ENCODE measurements around the gene UBXN11. TPM values are rescaled to one million over a fixed set of nuclear protein-coding genes. Genes with fewer than 3 reads are reported as not detected.

The UBXN11 gene
- polyA plus RNA-seq, 1 donor from 2014 or later, result 18.5 TPM

DNA sequence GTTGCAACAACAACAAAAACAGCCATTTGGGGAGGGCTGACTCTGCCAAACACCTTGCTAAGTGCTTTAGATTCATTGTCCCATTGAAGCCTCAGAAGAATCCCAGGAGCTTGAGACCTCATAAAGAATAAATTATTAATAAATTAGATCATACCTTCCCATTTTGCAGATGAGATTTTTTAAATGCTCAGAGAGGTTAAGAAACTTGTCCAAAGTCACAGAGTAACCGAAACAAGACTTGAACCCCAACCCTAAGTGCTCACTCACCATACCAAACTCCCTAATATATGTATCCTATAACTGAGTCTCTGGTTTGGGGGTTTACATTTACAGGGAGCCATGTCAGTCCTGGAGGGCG is 43.9 kb upstream of the UBXN11 start:
- Histone ChIP-seq H4K20me1 (ENCODE audit: insufficient read depth) (no peaks in the 10 kb centered on the region), H3F3A (ENCODE audit: insufficient read depth, low read length, poor library complexity, severe bottlenecking) (no peaks in the 10 kb centered on the region), H3K4me3 (ENCODE audit: low read length) (no peak overlapping the region), H2AFZ (ENCODE audit: low read depth, low read length) (no peak overlapping the region), H3K27me3 (ENCODE audit: insufficient read depth, low read depth, low read length) (no peaks in the 10 kb centered on the region), H3K9me2 (ENCODE audit: insufficient read depth, low read length) (no peaks in the 10 kb centered on the region), H3K9me3 (ENCODE audit: low read length) (no peaks in the 10 kb centered on the region), H3K27ac (ENCODE audit: low read length) (no peak overlapping the region), H3K4me2 (ENCODE audit: low read length) (no peak overlapping the region), H3K79me2 (replicated peaks; ENCODE audit: insufficient read depth, low read length) (no peaks in the 10 kb centered on the region), H3K36me3 (ENCODE audit: insufficient read depth, low read length) (no peaks in the 10 kb centered on the region), H3K9ac (ENCODE audit: low read length) (no peak overlapping the region)
- TF ChIP-seq, protein P1, sequence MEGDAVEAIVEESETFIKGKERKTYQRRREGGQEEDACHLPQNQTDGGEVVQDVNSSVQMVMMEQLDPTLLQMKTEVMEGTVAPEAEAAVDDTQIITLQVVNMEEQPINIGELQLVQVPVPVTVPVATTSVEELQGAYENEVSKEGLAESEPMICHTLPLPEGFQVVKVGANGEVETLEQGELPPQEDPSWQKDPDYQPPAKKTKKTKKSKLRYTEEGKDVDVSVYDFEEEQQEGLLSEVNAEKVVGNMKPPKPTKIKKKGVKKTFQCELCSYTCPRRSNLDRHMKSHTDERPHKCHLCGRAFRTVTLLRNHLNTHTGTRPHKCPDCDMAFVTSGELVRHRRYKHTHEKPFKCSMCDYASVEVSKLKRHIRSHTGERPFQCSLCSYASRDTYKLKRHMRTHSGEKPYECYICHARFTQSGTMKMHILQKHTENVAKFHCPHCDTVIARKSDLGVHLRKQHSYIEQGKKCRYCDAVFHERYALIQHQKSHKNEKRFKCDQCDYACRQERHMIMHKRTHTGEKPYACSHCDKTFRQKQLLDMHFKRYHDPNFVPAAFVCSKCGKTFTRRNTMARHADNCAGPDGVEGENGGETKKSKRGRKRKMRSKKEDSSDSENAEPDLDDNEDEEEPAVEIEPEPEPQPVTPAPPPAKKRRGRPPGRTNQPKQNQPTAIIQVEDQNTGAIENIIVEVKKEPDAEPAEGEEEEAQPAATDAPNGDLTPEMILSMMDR (IDR thresholded peaks at IDR 0.05; ENCODE audit: poor library complexity, severe bottlenecking), result no peak
- TF ChIP-seq RAD21 (conservative IDR thresholded peaks at IDR 0.05) (no peak), SMC3 (conservative IDR thresholded peaks at IDR 0.05; ENCODE audit: poor library complexity) (no peak), EP300 (conservative IDR thresholded peaks at IDR 0.05; ENCODE audit: poor library complexity, severe bottlenecking) (no peak), MXI1 (conservative IDR thresholded peaks at IDR 0.05; ENCODE audit: poor library complexity, severe bottlenecking) (no peak), POLR2AphosphoS5 (IDR thresholded peaks at IDR 0.05) (no peak), TAF1 (IDR thresholded peaks at IDR 0.05; ENCODE audit: low read depth) (no peak), EZH2 (IDR thresholded peaks at IDR 0.05; ENCODE audit: borderline replicate concordance, insufficient read depth, low read length, poor library complexity, severe bottlenecking) (no peak)
- TF ChIP-seq, protein P2, sequence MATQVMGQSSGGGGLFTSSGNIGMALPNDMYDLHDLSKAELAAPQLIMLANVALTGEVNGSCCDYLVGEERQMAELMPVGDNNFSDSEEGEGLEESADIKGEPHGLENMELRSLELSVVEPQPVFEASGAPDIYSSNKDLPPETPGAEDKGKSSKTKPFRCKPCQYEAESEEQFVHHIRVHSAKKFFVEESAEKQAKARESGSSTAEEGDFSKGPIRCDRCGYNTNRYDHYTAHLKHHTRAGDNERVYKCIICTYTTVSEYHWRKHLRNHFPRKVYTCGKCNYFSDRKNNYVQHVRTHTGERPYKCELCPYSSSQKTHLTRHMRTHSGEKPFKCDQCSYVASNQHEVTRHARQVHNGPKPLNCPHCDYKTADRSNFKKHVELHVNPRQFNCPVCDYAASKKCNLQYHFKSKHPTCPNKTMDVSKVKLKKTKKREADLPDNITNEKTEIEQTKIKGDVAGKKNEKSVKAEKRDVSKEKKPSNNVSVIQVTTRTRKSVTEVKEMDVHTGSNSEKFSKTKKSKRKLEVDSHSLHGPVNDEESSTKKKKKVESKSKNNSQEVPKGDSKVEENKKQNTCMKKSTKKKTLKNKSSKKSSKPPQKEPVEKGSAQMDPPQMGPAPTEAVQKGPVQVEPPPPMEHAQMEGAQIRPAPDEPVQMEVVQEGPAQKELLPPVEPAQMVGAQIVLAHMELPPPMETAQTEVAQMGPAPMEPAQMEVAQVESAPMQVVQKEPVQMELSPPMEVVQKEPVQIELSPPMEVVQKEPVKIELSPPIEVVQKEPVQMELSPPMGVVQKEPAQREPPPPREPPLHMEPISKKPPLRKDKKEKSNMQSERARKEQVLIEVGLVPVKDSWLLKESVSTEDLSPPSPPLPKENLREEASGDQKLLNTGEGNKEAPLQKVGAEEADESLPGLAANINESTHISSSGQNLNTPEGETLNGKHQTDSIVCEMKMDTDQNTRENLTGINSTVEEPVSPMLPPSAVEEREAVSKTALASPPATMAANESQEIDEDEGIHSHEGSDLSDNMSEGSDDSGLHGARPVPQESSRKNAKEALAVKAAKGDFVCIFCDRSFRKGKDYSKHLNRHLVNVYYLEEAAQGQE (IDR thresholded peaks at IDR 0.05; ENCODE audit: borderline replicate concordance), result no peak

DNA sequence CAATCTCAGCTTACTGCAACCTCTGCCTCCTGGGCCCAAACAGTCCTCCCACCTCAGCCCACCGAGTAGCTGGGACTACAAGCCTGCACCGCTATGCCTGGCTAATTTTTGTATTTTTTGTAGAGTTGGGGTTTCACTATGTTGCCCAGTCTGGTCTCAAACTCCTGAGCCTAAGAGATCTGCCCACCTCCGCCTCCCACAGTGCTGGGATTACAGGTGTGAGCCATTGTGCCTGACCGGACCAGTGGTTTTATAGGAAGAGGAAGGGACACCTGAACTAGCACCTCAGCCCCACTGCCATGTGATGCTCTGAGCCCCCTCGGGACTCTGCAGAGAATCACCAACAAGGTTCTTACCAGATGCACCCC is 43.4 kb upstream of the UBXN11 start:
- Histone ChIP-seq H3K36me3 (ENCODE audit: insufficient read depth, low read length) (no peaks in the 10 kb centered on the region), H2AFZ (ENCODE audit: low read depth, low read length) (no peak overlapping the region), H3K4me3 (ENCODE audit: low read length) (no peak overlapping the region), H3K27me3 (ENCODE audit: insufficient read depth, low read depth, low read length) (no peaks in the 10 kb centered on the region), H3K9ac (ENCODE audit: low read length) (no peak overlapping the region), H3K79me2 (replicated peaks; ENCODE audit: insufficient read depth, low read length) (no peaks in the 10 kb centered on the region), H3K9me3 (ENCODE audit: low read length) (no peaks in the 10 kb centered on the region), H3F3A (ENCODE audit: insufficient read depth, low read length, poor library complexity, severe bottlenecking) (no peaks in the 10 kb centered on the region), H3K27ac (ENCODE audit: low read length) (no peak overlapping the region), H4K20me1 (ENCODE audit: insufficient read depth) (no peaks in the 10 kb centered on the region), H3K4me2 (ENCODE audit: low read length) (no peak overlapping the region), H3K9me2 (ENCODE audit: insufficient read depth, low read length) (no peaks in the 10 kb centered on the region)
- TF ChIP-seq, protein P1 (IDR thresholded peaks at IDR 0.05; ENCODE audit: poor library complexity, severe bottlenecking), result no peak
- TF ChIP-seq EP300 (conservative IDR thresholded peaks at IDR 0.05; ENCODE audit: poor library complexity, severe bottlenecking) (no peak), TAF1 (IDR thresholded peaks at IDR 0.05; ENCODE audit: low read depth) (no peak), POLR2AphosphoS5 (IDR thresholded peaks at IDR 0.05) (no peak), SMC3 (conservative IDR thresholded peaks at IDR 0.05; ENCODE audit: poor library complexity) (no peak), EZH2 (IDR thresholded peaks at IDR 0.05; ENCODE audit: borderline replicate concordance, insufficient read depth, low read length, poor library complexity, severe bottlenecking) (no peak), RAD21 (conservative IDR thresholded peaks at IDR 0.05) (no peak), MXI1 (conservative IDR thresholded peaks at IDR 0.05; ENCODE audit: poor library complexity, severe bottlenecking) (no peak)
- TF ChIP-seq, protein P2 (IDR thresholded peaks at IDR 0.05; ENCODE audit: borderline replicate concordance), result no peak

All from neural cell (in vitro differentiated cells).